ENCODE results near the gene STX18. TPM values are rescaled to one million over a fixed set of nuclear protein-coding genes. Genes with fewer than 3 reads are reported as not detected.

STX18 gene
- total RNA-seq, 1 experiment from 2014 or later = 18.5 TPM

GRCh38 chr4:4397441-4397819 is 144.4 kb downstream of the STX18 start:
- intact Hi-C loops (cut with micrococcal nuclease) = no loop called here
- BruUV-seq (replicated peaks) = no TSS peak
- H3K4me2 ChIP-seq (ENCODE audit: low read length) = no peak overlapping the region
- POLR2A ChIA-PET = no interaction called here
- DNase-seq (ENCODE audit: low read depth, low spot score) (no peak), ATAC-seq (no peak)
- H4K20me1 ChIP-seq (ENCODE audit: insufficient read depth) = no peaks in the 10 kb centered on the region
- no peaks in the 10 kb centered on the region for H3K36me3 ChIP-seq (ENCODE audit: control insufficient read depth in 1 of 2, insufficient read depth in 2 of 2, low read length in 2 of 2)
- H3K27ac ChIP-seq (ENCODE audit: low read depth, low read length) = no peak overlapping the region
- peaks cover 26% of the 10 kb centered on the region for H3K27me3 ChIP-seq (ENCODE audit: insufficient read depth, low read length)
- no peak overlapping the region for H3K4me3 ChIP-seq (replicated peaks in 1 of 2; ENCODE audit: low read depth in 1 of 2, low read length in 2 of 2)
- no peaks in the 10 kb centered on the region for H3K9me3 ChIP-seq (ENCODE audit: control insufficient read depth in 1 of 2, insufficient read depth in 1 of 2, low read depth in 1 of 2, low read length in 2 of 2)
- H3K9ac ChIP-seq (ENCODE audit: low read length) = no peak overlapping the region
- no peak overlapping the region for H2AFZ ChIP-seq (ENCODE audit: low read depth, low read length, poor library complexity, severe bottlenecking)
- no peaks in the 10 kb centered on the region for H3K9me2 ChIP-seq (ENCODE audit: insufficient read depth)
- no peaks in the 10 kb centered on the region for H3K4me1 ChIP-seq (ENCODE audit: control insufficient read depth in 1 of 2, insufficient read depth in 2 of 2, low read length in 2 of 2)
- RAD21 ChIA-PET (ENCODE audit: low non-redundant PET in 1 of 2, low total read pairs in 2 of 2, uncharacterized antibody in 2 of 2, unreplicated experiment in 2 of 2) = no interaction called here
- H3K79me2 ChIP-seq (ENCODE audit: insufficient read depth, low read length) = no peaks in the 10 kb centered on the region
- no peak for TF ChIP-seq SP1 (IDR thresholded peaks at IDR 0.05; ENCODE audit: low read depth)
- TF ChIP-seq YY1 (IDR thresholded peaks at IDR 0.05; ENCODE audit: extremely low read depth, insufficient replicate concordance, low read depth, low read length) = no peak
- no peak for TF ChIP-seq TCF7L2 (IDR thresholded peaks at IDR 0.05; ENCODE audit: borderline replicate concordance, extremely low read depth, insufficient read depth, insufficient read length)
- TF ChIP-seq JUND (IDR thresholded peaks at IDR 0.05) = no peak
- no peak for TF ChIP-seq MAX (IDR thresholded peaks at IDR 0.05)
- no peak for TF ChIP-seq ATF3 (IDR thresholded peaks at IDR 0.05)
- no peak for TF ChIP-seq SRF (IDR thresholded peaks at IDR 0.05; ENCODE audit: low read depth)
- TF ChIP-seq ELF1 (IDR thresholded peaks at IDR 0.05; ENCODE audit: borderline replicate concordance, low read depth) = no peak
- TF ChIP-seq EZH2phosphoT487 (IDR thresholded peaks at IDR 0.05; ENCODE audit: borderline replicate concordance) = no peak
- TF ChIP-seq FOSL1 (IDR thresholded peaks at IDR 0.05; ENCODE audit: low read depth) = no peak
- no peak for TF ChIP-seq ZBTB33 (IDR thresholded peaks at IDR 0.05; ENCODE audit: extremely low read depth, insufficient replicate concordance, low read length)
- TF ChIP-seq SIN3A (IDR thresholded peaks at IDR 0.05; ENCODE audit: low read depth) = no peak
- no peak for TF ChIP-seq CEBPB (IDR thresholded peaks at IDR 0.05; ENCODE audit: low read depth)
- no peak for TF ChIP-seq REST (IDR thresholded peaks at IDR 0.05; ENCODE audit: low read depth)
- no peak for TF ChIP-seq ZNF274 (IDR thresholded peaks at IDR 0.05; ENCODE audit: low read depth, low read length)
- TF ChIP-seq ZFX (IDR thresholded peaks at IDR 0.05) = no peak
- no peak for TF ChIP-seq CBX3 (IDR thresholded peaks at IDR 0.05; ENCODE audit: low read depth)
- no peak for TF ChIP-seq CTCF (IDR thresholded peaks at IDR 0.05 in 2 of 3, conservative IDR thresholded peaks at IDR 0.05 in 1 of 3; ENCODE audit: borderline replicate concordance in 1 of 3, insufficient read depth in 1 of 3, low read depth in 2 of 3, low read length in 2 of 3)
- CTCF ChIA-PET = no interaction called here
